ENCODE results near the gene EHMT1. TPM values are rescaled to one million over a fixed set of nuclear protein-coding genes. Genes with fewer than 3 reads are reported as not detected.
A peak's percentile ranks its signal among the peaks of the same experiment; 100 is the strongest.

The EHMT1 gene
- total RNA-seq, 1 experiment from 2014 or later = 112 TPM

DNA sequence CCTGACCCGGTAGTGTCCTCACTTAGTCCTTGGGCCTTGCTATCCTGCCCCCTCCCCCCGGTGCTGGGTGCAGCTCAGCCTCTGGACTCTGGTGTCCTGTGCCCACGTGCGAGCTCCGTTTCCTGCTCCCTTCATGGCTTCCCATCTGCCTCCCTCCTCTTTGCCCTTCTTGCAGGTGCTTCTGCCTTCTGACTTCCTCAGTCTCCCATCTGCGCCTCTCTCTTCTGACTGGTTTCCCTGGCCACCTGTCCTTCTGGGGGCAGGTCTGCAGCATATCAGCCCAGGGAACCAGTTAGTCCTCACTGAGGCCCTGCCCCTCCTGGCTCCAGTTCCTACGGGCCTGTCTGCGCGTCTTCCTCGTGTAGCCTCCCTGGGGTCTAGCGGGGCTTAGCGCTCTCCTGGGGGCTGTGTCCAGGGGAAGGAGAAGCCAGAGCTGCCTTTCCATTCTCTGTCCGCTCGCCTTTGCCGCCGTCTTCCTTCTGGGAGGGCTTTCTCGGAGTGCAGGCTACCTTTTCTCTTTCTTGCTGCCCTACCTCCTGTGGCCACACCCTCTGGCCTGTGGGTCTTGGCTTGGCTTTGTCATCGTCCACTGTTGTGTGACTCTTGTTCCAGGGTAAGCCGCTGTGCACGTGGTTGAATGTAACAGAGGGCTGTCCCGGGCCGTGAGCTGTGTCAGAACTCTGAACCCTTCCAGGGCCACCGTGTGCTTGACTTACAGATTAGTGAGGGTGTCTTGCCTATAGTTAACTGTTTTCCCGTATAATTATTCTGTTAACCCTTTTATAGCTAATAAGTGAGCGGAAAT, 51.8 kb downstream of the EHMT1 start:
- WGBS (ENCODE audit: extremely low coverage, insufficient read length, low lambda C conversion rate) = no CpG with 5 or more reads among the region's 25 CpGs

More for the DNA sequence above, 51.8 kb downstream of the EHMT1 start:
- Histone ChIP-seq H3K79me1 (ENCODE audit: insufficient read depth, low read depth, low read length, poor library complexity, severe bottlenecking) (no peaks in the 10 kb centered on the region), H4K8ac (replicated peaks; ENCODE audit: insufficient read length, low read depth, low read length) (no peak overlapping the region), H3K27me3 (ENCODE audit: insufficient read depth, low read length) (no peaks in the 10 kb centered on the region), H2BK120ac (ENCODE audit: low read depth, low read length, poor library complexity, severe bottlenecking) (no peak overlapping the region), H3K9ac (ENCODE audit: extremely low read depth, insufficient read length, low read length) (no peak overlapping the region), H4K20me1 (ENCODE audit: control insufficient read depth, insufficient read depth, insufficient read length) (peaks cover 7% of the 10 kb centered on the region), H3T11ph (ENCODE audit: low read length) (no peak overlapping the region), H2AK5ac (ENCODE audit: insufficient read length, low read length) (no peak overlapping the region), H4K5ac (ENCODE audit: insufficient read length, low read depth, low read length) (no peak overlapping the region), H3K14ac (ENCODE audit: insufficient read depth, low read length) (peak overlapping the region; percentile 44; the same call in 1 of the 2 replicates), H3K4me2 (ENCODE audit: insufficient read depth, insufficient read length, low read length) (no peak overlapping the region), H3K9me3 (ENCODE audit: control insufficient read depth, low read depth, low read length) (no peaks in the 10 kb centered on the region), H3K4ac (ENCODE audit: low read depth, low read length) (no peak overlapping the region; the same call in 1 of the 2 replicates), H3K23me2 (ENCODE audit: insufficient read length, low read depth, low read length, poor library complexity, severe bottlenecking) (peaks cover 4% of the 10 kb centered on the region), H2AFZ (ENCODE audit: low read length) (no peak overlapping the region), H2BK20ac (ENCODE audit: low read depth, low read length, poor library complexity, severe bottlenecking) (no peak overlapping the region), H2BK15ac (ENCODE audit: low read depth, low read length) (no peak overlapping the region), H3K27ac (ENCODE audit: insufficient read length, low read depth, low read length) (no peak overlapping the region), H2BK5ac (ENCODE audit: insufficient read length, low read length) (no peak overlapping the region), H3K23ac (ENCODE audit: insufficient read length, low read depth, low read length) (no peak overlapping the region), H3K18ac (ENCODE audit: insufficient read length, low read depth, low read length) (no peak overlapping the region), H4K91ac (ENCODE audit: insufficient read length, low read depth, low read length) (no peak overlapping the region), H3K56ac (ENCODE audit: insufficient read length, low read depth, low read length) (no peak overlapping the region), H3K4me1 (ENCODE audit: insufficient read depth, low read length) (peaks cover 25% of the 10 kb centered on the region; the same call in 1 of the 2 replicates), H3K79me2 (ENCODE audit: insufficient read depth, low read length) (peaks cover 25% of the 10 kb centered on the region; the same call in 1 of the 2 replicates), H2BK12ac (ENCODE audit: insufficient read length, low read depth, low read length) (no peak overlapping the region)
- peak; percentile 61 for DNase-seq
- Mint-ChIP-seq H3K4me1 (peaks cover 81 to 89% of the 10 kb centered on the region in 2 experiments), H3K36me3 (ENCODE audit: insufficient read depth in 1 of 3, low read depth in 3 of 3) (peaks cover 13 to 30% (median 26%) of the 10 kb centered on the region in 3 experiments), H3K4me3 (peak overlapping the region; percentile 18 to 27; a peak in 2 of 5 replicates), H3K9me3 (no peaks in the 10 kb centered on the region; a peak in 2 of 5 replicates), H3K27ac (peak overlapping the region; percentile 92 to 96 (median 95)), H3K27me3 (ENCODE audit: low read depth) (peaks cover 2% of the 10 kb centered on the region; the same call in 1 of the 2 replicates)
- TF ChIP-seq, protein P1, sequence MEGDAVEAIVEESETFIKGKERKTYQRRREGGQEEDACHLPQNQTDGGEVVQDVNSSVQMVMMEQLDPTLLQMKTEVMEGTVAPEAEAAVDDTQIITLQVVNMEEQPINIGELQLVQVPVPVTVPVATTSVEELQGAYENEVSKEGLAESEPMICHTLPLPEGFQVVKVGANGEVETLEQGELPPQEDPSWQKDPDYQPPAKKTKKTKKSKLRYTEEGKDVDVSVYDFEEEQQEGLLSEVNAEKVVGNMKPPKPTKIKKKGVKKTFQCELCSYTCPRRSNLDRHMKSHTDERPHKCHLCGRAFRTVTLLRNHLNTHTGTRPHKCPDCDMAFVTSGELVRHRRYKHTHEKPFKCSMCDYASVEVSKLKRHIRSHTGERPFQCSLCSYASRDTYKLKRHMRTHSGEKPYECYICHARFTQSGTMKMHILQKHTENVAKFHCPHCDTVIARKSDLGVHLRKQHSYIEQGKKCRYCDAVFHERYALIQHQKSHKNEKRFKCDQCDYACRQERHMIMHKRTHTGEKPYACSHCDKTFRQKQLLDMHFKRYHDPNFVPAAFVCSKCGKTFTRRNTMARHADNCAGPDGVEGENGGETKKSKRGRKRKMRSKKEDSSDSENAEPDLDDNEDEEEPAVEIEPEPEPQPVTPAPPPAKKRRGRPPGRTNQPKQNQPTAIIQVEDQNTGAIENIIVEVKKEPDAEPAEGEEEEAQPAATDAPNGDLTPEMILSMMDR (conservative IDR thresholded peaks at IDR 0.05) = no peak

All from H9 (cell line).